ENCODE data around the gene MEX3C.

MEX3C gene

GRCh38 chr18:51197661-51198424 is at the start of gene MEX3C:
Gene MEX3C, minus strand, starts transcription at chr18:51197681. Its CDS starts 361 bp downstream, at chr18:51197320.
- peak; percentile 99 for DNase-seq

- no peak for DNase-seq
Measured at GRCh38 chr18:51241226-51241625, 43.7 kb upstream of the MEX3C start.

GRCh38 chr18:51236225-51236624 is 38.7 kb upstream of the MEX3C start:
- DNase-seq, result peak; percentile 14

- DNase-seq, result peak; percentile 11
Measured at GRCh38 chr18:51235009-51235789, 37.7 kb upstream of the MEX3C start.

DNA sequence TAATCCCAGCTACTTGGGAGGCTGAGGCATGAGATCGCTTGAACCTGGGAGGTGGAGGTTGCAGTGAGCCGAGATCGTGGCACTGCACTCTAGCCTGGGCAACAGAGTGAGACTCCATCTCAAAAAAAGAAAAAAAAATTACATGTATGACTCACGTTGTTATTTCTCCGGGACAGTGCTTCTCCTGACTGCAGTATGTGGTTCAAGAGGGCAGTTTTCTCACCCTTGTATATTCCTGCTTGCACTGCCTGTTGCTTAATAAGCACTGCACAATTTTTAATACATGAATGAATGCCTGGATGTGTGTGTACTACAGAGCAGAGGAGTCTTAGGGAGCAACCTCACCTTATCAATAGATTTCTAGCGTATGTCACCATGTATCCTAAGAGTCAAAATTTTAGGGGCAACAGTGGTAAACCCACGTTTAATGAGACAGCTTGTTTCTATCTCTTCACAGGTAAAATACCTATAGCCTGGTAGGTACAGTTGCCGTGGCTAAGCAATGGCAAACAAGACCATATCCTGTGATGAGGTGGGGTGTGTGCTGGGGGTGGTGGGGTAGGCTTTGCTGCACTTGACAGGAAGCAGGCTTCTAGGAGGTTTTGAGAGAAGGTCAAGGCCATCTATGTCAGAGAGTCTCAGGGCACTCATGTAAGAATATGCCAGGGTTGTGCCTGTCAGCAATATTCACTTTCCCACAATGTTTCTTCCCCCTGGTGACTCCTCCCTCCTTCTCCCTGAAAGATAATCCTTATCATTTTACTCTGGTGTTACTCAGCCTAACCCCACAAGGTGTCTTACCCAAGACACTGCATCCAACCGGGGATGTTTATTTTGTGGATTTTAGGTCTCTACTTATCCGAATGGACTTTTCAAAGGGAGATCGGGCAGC is 36.9 kb upstream of the MEX3C start:
- no peak for DNase-seq

- no peak for DNase-seq
Measured at GRCh38 chr18:51229328-51229727, 31.8 kb upstream of the MEX3C start.

- DNase-seq, result no peak
Measured at GRCh38 chr18:51227660-51228059, 30.2 kb upstream of the MEX3C start.

- no peak for DNase-seq
Measured at GRCh38 chr18:51226587-51227350, 29.3 kb upstream of the MEX3C start.

GRCh38 chr18:51226068-51226467 is 28.6 kb upstream of the MEX3C start:
- no peak for DNase-seq

DNA sequence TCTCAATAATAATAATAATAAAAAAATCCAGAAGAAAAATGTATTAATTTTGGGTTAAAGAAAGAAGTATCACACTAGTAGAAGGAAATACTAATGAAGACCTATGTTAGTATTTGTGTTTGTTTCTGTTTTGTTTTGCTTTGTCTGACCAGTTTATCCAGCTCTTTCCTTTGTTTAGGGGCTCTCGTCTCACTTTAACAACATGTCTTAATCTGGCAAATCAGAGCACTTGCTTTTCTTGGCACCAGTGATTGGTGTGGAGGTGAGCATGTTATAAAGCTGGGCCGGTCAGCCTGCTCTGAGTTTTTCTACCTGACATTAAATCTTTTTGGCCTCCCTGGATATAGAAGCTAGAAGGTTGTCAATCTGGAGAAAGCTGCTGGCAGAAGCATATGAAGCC is 15.1 kb upstream of the MEX3C start:
- DNase-seq, result no peak

DNA sequence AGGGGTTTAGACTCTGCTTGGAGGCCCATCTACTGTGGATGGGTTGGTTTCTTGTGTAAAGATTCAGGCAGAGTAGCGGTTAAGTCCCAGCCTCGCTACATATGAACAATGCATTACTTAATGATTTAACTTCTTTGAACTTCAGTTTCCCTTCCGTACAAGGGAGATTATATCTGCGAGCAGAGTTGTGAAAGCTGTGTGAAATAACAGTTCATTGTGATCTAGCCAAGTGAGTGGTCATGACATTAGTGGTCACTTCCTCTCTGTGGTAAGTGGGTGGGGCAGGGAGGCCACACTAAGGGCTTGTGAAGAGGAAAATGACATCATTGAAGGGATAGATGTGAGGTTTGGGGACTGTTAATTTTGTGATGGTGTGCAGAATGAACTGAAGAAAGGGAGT is 14.1 kb upstream of the MEX3C start:
- no peak for DNase-seq

GRCh38 chr18:51196811-51197660 is 445 bp downstream of the MEX3C start:
- peak; percentile 57 for DNase-seq

GRCh38 chr18:51196118-51196810 is 1.2 kb downstream of the MEX3C start:
- DNase-seq, result peak; percentile 8

DNA sequence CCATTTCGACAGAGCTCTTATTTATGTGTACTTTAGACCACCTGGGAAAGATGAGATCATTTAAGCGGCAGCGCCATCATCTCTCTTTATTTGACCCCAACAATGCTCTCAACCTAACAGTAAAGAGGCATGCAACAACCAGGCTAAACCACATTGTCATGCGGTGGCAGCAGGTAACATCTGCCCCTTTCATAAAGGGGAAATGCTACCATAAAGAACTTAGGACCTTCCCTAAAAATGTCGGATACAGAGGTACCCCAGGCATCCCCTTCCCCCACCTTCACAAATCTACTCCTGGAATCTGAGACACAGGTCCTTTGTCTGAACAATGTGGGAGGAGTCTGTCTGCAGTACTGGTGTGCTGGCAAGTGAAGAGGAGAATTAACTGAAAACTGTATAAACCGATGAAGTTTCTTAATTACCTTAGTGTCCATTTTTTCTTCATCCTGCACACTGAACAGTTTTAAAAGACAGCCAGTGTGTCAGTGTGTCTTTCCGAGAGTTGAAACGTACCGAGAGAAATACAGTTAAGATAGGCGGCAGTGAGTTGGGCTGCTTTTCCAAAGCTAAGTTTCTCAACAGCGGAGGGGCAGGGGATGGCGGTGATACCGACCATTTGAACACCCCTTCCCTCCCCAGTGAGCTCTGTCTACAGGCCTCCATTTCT is 1.9 kb downstream of the MEX3C start:
- DNase-seq, result peak; percentile 63

- no peak for DNase-seq
Measured at GRCh38 chr18:51195086-51195450, 2.4 kb downstream of the MEX3C start.

DNA sequence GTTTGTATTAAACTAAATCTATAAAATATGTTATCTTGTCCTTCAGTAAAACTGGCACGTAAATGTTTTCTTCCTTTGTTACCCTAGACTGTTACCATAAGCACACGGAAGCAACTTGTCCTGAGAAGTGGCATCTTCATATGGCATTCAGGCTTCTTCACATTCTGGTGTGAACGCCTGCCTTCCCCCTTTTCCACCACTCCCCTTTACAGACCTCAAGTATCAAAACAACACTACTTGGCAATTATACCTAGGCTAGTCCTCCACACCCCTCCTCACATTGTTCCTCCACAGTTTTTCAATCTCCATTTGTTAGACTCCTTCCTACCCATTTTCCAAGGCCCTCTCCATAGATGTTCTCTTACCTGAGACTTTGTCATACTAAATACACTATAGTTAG is 2.9 kb downstream of the MEX3C start:
- no peak for DNase-seq

- DNase-seq, result peak; percentile 29
Measured at GRCh38 chr18:51193621-51194287, 3.7 kb downstream of the MEX3C start.

DNA sequence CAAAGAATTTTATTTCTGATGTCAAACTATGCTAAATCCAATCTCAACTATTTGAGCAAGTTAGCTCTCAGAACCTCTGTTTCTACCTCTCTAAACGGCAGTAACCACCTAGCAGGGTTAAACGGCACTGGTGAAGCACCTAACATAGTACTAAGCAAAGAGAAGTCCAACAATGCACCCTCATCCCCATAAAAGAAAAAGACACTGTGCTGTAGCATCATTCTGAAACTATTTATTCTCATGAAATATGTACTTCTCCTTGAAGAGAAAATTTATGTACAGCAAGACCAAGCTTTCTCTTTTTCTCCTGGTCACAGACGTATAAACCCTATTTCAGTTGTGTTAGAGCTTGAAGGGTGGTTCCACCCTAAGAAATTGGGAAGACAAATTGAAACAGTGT is 4.8 kb downstream of the MEX3C start:
- no peak for DNase-seq

GRCh38 chr18:51192026-51192425 is 5.5 kb downstream of the MEX3C start:
- no peak for DNase-seq
